T-helper 1 cell treated with Interleukin-12 subunit alpha and Interleukin-12 subunit beta and Interleukin-4 antibody, amounts not matched to agents 30 μg/mL and 1 μg/mL, for 36 hours (primary cell): ENCODE results near the gene MEIS2.
A peak's percentile ranks its signal among the peaks of the same experiment; 100 is the strongest.

Experiments used
- H3K27ac Mint-ChIP-seq: one replicate; pipeline ENCODE4 v1.8.0; 2021; ENCODE audit warnings: mild to moderate bottlenecking, mixed read lengths
- H3K27me3 Mint-ChIP-seq: one replicate; pipeline ENCODE4 v1.8.0; 2021; ENCODE audit warnings: low read depth, mixed read lengths
- H3K36me3 Mint-ChIP-seq: one replicate; pipeline ENCODE4 v1.8.0; 2021; ENCODE audit warnings: low read depth, mixed read lengths
- H3K4me1 Mint-ChIP-seq: one replicate; pipeline ENCODE4 v1.8.0; 2021; ENCODE audit warnings: low read depth, mixed read lengths
- H3K4me3 Mint-ChIP-seq: one replicate; pipeline ENCODE4 v1.8.0; 2021; ENCODE audit warnings: mild to moderate bottlenecking, moderate library complexity, mixed read lengths
- H3K9me3 Mint-ChIP-seq: one replicate; pipeline ENCODE4 v1.8.0; 2021; ENCODE audit warnings: mixed read lengths

MEIS2 gene

GRCh38 chr15:37107071-37107743 lies 6.9 kb upstream of the MEIS2 start:
- H3K27me3 Mint-ChIP-seq, result peaks cover 100% of the 10 kb centered on the region
- peaks cover 4% of the 10 kb centered on the region for H3K4me1 Mint-ChIP-seq
- no peak overlapping the region for H3K4me3 Mint-ChIP-seq
- no peaks in the 10 kb centered on the region for H3K9me3 Mint-ChIP-seq
- H3K27ac Mint-ChIP-seq, result no peak overlapping the region
- H3K36me3 Mint-ChIP-seq, result peaks cover 4% of the 10 kb centered on the region

GRCh38 chr15:37106490-37107001 lies 6.2 kb upstream of the MEIS2 start:
- H3K4me1 Mint-ChIP-seq, result peaks cover 4% of the 10 kb centered on the region
- H3K27ac Mint-ChIP-seq, result peak overlapping the region; percentile 45
- H3K36me3 Mint-ChIP-seq, result peaks cover 4% of the 10 kb centered on the region
- no peak overlapping the region for H3K4me3 Mint-ChIP-seq
- H3K27me3 Mint-ChIP-seq, result peaks cover 100% of the 10 kb centered on the region
- H3K9me3 Mint-ChIP-seq, result no peaks in the 10 kb centered on the region

GRCh38 chr15:37105889-37106288 lies 5.5 kb upstream of the MEIS2 start:
- Mint-ChIP-seq H3K36me3 (peaks cover 6% of the 10 kb centered on the region), H3K27ac (no peak overlapping the region), H3K9me3 (no peaks in the 10 kb centered on the region), H3K27me3 (peaks cover 100% of the 10 kb centered on the region), H3K4me1 (peaks cover 8% of the 10 kb centered on the region), H3K4me3 (no peak overlapping the region)

GRCh38 chr15:37105029-37105428 lies 4.7 kb upstream of the MEIS2 start:
- Mint-ChIP-seq H3K36me3 (peaks cover 8% of the 10 kb centered on the region), H3K27ac (no peak overlapping the region), H3K9me3 (peaks cover 3% of the 10 kb centered on the region), H3K4me1 (peaks cover 14% of the 10 kb centered on the region), H3K27me3 (peaks cover 100% of the 10 kb centered on the region), H3K4me3 (no peak overlapping the region)

GRCh38 chr15:37104424-37104981 lies 4.2 kb upstream of the MEIS2 start:
- peaks cover 16% of the 10 kb centered on the region for H3K4me1 Mint-ChIP-seq
- peaks cover 8% of the 10 kb centered on the region for H3K36me3 Mint-ChIP-seq
- peaks cover 100% of the 10 kb centered on the region for H3K27me3 Mint-ChIP-seq
- H3K27ac Mint-ChIP-seq, result no peak overlapping the region
- no peak overlapping the region for H3K4me3 Mint-ChIP-seq
- peaks cover 4% of the 10 kb centered on the region for H3K9me3 Mint-ChIP-seq

- peaks cover 19% of the 10 kb centered on the region for H3K4me1 Mint-ChIP-seq
- peaks cover 100% of the 10 kb centered on the region for H3K27me3 Mint-ChIP-seq
- H3K27ac Mint-ChIP-seq, result no peak overlapping the region
- peaks cover 7% of the 10 kb centered on the region for H3K36me3 Mint-ChIP-seq
- no peak overlapping the region for H3K4me3 Mint-ChIP-seq
- peaks cover 4% of the 10 kb centered on the region for H3K9me3 Mint-ChIP-seq
Measured at GRCh38 chr15:37103475-37104423, 3.4 kb upstream of the MEIS2 start.

- Mint-ChIP-seq H3K36me3 (peaks cover 7% of the 10 kb centered on the region), H3K4me1 (peaks cover 23% of the 10 kb centered on the region), H3K27me3 (peaks cover 100% of the 10 kb centered on the region), H3K4me3 (no peak overlapping the region), H3K27ac (no peak overlapping the region), H3K9me3 (peaks cover 4% of the 10 kb centered on the region)
Measured at GRCh38 chr15:37103163-37103435, 2.8 kb upstream of the MEIS2 start.

GRCh38 chr15:37102305-37103162 lies 2.2 kb upstream of the MEIS2 start:
- peaks cover 7% of the 10 kb centered on the region for H3K36me3 Mint-ChIP-seq
- H3K4me3 Mint-ChIP-seq, result peak overlapping the region; percentile 4

GRCh38 chr15:37101980-37102304 lies 1.6 kb upstream of the MEIS2 start:
- Mint-ChIP-seq H3K4me1 (peaks cover 24% of the 10 kb centered on the region), H3K4me3 (peak overlapping the region; percentile 48), H3K9me3 (peaks cover 4% of the 10 kb centered on the region), H3K36me3 (peaks cover 7% of the 10 kb centered on the region), H3K27me3 (peaks cover 100% of the 10 kb centered on the region), H3K27ac (peak overlapping the region; percentile 47)

More at GRCh38 chr15:37102305-37103162, 2.2 kb upstream of the MEIS2 start:
- peaks cover 100% of the 10 kb centered on the region for H3K27me3 Mint-ChIP-seq
- H3K27ac Mint-ChIP-seq, result peak overlapping the region; percentile 47
- peaks cover 23% of the 10 kb centered on the region for H3K4me1 Mint-ChIP-seq
- peaks cover 4% of the 10 kb centered on the region for H3K9me3 Mint-ChIP-seq

GRCh38 chr15:37100966-37101215 lies 542 bp upstream of the MEIS2 start:
- peaks cover 23% of the 10 kb centered on the region for H3K4me1 Mint-ChIP-seq

GRCh38 chr15:37099319-37100108 lies 835 bp downstream of the MEIS2 start:
- Mint-ChIP-seq H3K36me3 (peaks cover 7% of the 10 kb centered on the region), H3K9me3 (peaks cover 4% of the 10 kb centered on the region), H3K27me3 (peaks cover 98% of the 10 kb centered on the region), H3K4me1 (peaks cover 23% of the 10 kb centered on the region), H3K27ac (no peak overlapping the region), H3K4me3 (peak overlapping the region; percentile 90)

More at GRCh38 chr15:37100966-37101215, 542 bp upstream of the MEIS2 start:
- Mint-ChIP-seq H3K27me3 (peaks cover 100% of the 10 kb centered on the region), H3K27ac (peak overlapping the region; percentile 77), H3K9me3 (peaks cover 4% of the 10 kb centered on the region), H3K36me3 (peaks cover 7% of the 10 kb centered on the region), H3K4me3 (peak overlapping the region; percentile 88)

- Mint-ChIP-seq H3K27ac (peak overlapping the region; percentile 46), H3K4me3 (peak overlapping the region; percentile 69), H3K36me3 (peaks cover 7% of the 10 kb centered on the region), H3K27me3 (peaks cover 98% of the 10 kb centered on the region), H3K4me1 (peaks cover 23% of the 10 kb centered on the region), H3K9me3 (peaks cover 4% of the 10 kb centered on the region)
Measured at GRCh38 chr15:37098468-37099318, 1.7 kb downstream of the MEIS2 start.
